HepG2 (cell line): ENCODE results near the gene TRPT1. TPM values are rescaled to one million over a fixed set of nuclear protein-coding genes. Genes with fewer than 3 reads are reported as not detected.

Experiments used
- CREBL2 ChIP-seq: sonication (generic); formaldehyde crosslinking; IDR thresholded peaks from 2 replicates; pipeline ENCODE4 v1.8.1; 2023; ENCODE audit warnings: missing genetic modification reagents, mild to moderate bottlenecking, borderline replicate concordance
- FOXM1 ChIP-seq: sonication (generic); formaldehyde crosslinking; IDR thresholded peaks from 2 replicates; pipeline ENCODE4 v1.5.0; 2020; ENCODE audit warnings: missing genetic modification reagents
- GTF2F1 ChIP-seq: fragments of 150-350 bp; IDR thresholded peaks from 2 replicates; pipeline ENCODE4 v1.6.1; 2014; ENCODE audit warnings: low read length
- HIC2 ChIP-seq: sonication (generic); formaldehyde crosslinking; IDR thresholded peaks from 2 replicates; pipeline ENCODE4 v1.9.0; 2022; ENCODE audit warnings: low read depth, missing genetic modification reagents
- HMG20A ChIP-seq: IDR thresholded peaks from 2 replicates; pipeline ENCODE4 v1.6.1; 2016; ENCODE audit warnings: borderline replicate concordance
- MAF1 ChIP-seq: sonication (generic); formaldehyde crosslinking; IDR thresholded peaks from 2 replicates; pipeline ENCODE4 v1.5.0; 2020; ENCODE audit warnings: missing genetic modification reagents, borderline replicate concordance
- MED8 ChIP-seq: sonication (generic); formaldehyde crosslinking; IDR thresholded peaks from 2 replicates; pipeline ENCODE4 v1.8.1; 2023; ENCODE audit warnings: mild to moderate bottlenecking, missing genetic modification reagents; ENCODE audit not compliant: insufficient replicate concordance
- MTF2 ChIP-seq: sonication (generic); formaldehyde crosslinking; IDR thresholded peaks from 2 replicates; pipeline ENCODE4 v1.5.0; 2020; ENCODE audit warnings: missing genetic modification reagents, borderline replicate concordance
- PCBP2 ChIP-seq: fragments of 200-400 bp; formaldehyde crosslinking; optimal IDR thresholded peaks from 2 replicates; pipeline ENCODE3; 2018; ENCODE audit warnings: low read length, low read depth; ENCODE audit not compliant: poor library complexity, severe bottlenecking
- SIX1 ChIP-seq: sonication (generic); formaldehyde crosslinking; IDR thresholded peaks from 2 replicates; pipeline ENCODE4 v1.4.0; 2020; ENCODE audit warnings: missing genetic modification reagents, borderline replicate concordance
- TERF1 ChIP-seq: sonication (generic); formaldehyde crosslinking; IDR thresholded peaks from 2 replicates; pipeline ENCODE4 v1.8.0; 2022; ENCODE audit warnings: mild to moderate bottlenecking, missing genetic modification reagents, moderate library complexity
- ZFP36L2 ChIP-seq: sonication (generic); formaldehyde crosslinking; IDR thresholded peaks from 2 replicates; pipeline ENCODE4 v1.4.0; 2020; ENCODE audit warnings: missing genetic modification reagents
- ZFP91 ChIP-seq: sonication (generic); formaldehyde crosslinking; IDR thresholded peaks from 2 replicates; pipeline ENCODE4 v1.9.0; 2022; ENCODE audit warnings: missing genetic modification reagents, mild to moderate bottlenecking, borderline replicate concordance
- ZNF12 ChIP-seq: sonication (generic); formaldehyde crosslinking; IDR thresholded peaks from 2 replicates; pipeline ENCODE4 v1.5.0; 2020; ENCODE audit warnings: missing genetic modification reagents
- ZNF121 ChIP-seq: sonication (generic); formaldehyde crosslinking; IDR thresholded peaks from 2 replicates; pipeline ENCODE4 v1.5.0; 2020; ENCODE audit warnings: mild to moderate bottlenecking, missing genetic modification reagents
- ZNF367 ChIP-seq: sonication (generic); formaldehyde crosslinking; IDR thresholded peaks from 2 replicates; pipeline ENCODE4 v1.4.0; 2020; ENCODE audit warnings: missing genetic modification reagents, borderline replicate concordance
- ZNF550 ChIP-seq: sonication (generic); formaldehyde crosslinking; IDR thresholded peaks from 2 replicates; pipeline ENCODE4 v1.4.0; 2020; ENCODE audit warnings: mild to moderate bottlenecking, missing genetic modification reagents, borderline replicate concordance
- ZNF558 ChIP-seq: sonication (generic); formaldehyde crosslinking; IDR thresholded peaks from 2 replicates; pipeline ENCODE4 v1.9.0; 2022; ENCODE audit warnings: mild to moderate bottlenecking, missing genetic modification reagents, borderline replicate concordance
- ZSCAN22 ChIP-seq: sonication (generic); formaldehyde crosslinking; IDR thresholded peaks from 2 replicates; pipeline ENCODE4 v1.4.0; 2020; ENCODE audit warnings: mild to moderate bottlenecking, missing genetic modification reagents
- polyA plus RNA-seq, 8 experiments: library from polyadenylated mRNA; depleted of rRNA in 3 of 8; stranded (reverse) in 7 of 8; unstranded in 1 of 8; fragments of >200 nt; fragmentation: Illumina TruSeq in 4 of 8; extraction: Trizol in 4 of 8; gene quantifications; 2 replicates each; pipeline versions ENCODE4 v1.2.1 to v1.2.3, GENCODE V29; 2011 to 2016; ENCODE audit warnings: low read depth in 4 of 8, missing spikeins in 1 of 8, mixed read lengths in 1 of 8; ENCODE audit not compliant: insufficient read depth in 1 of 8
- total RNA-seq, 5 experiments: library from RNA; depleted of rRNA; stranded (reverse); fragments of >200 nt; fragmentation: Illumina TruSeq; extraction: Trizol; gene quantifications; 2 replicates each; pipeline ENCODE4 v1.2.3, GENCODE V29; 2016; ENCODE audit warnings: low read depth in 1 of 5
- TF ChIP-seq, protein P1 (sequence below): sonication (generic); formaldehyde crosslinking; IDR thresholded peaks from 2 replicates; pipeline ENCODE4 v1.5.0; 2020; ENCODE audit warnings: missing genetic modification reagents

TRPT1 gene
- total and polyA plus RNA-seq, 2 of the 13 experiments (the other 11 are each of a cell fraction or from before 2014, with no cell fraction given): 24.8 to 40.7 TPM

- TF ChIP-seq ZFP91 (CRISPR knock-in tag): 0 out of 2 replicates have a peak, but pooled peaks have one; percentile 22
- no peak for TF ChIP-seq PCBP2
- no peak for TF ChIP-seq ZFP36L2 (CRISPR knock-in tag)
- TF ChIP-seq, protein P1, sequence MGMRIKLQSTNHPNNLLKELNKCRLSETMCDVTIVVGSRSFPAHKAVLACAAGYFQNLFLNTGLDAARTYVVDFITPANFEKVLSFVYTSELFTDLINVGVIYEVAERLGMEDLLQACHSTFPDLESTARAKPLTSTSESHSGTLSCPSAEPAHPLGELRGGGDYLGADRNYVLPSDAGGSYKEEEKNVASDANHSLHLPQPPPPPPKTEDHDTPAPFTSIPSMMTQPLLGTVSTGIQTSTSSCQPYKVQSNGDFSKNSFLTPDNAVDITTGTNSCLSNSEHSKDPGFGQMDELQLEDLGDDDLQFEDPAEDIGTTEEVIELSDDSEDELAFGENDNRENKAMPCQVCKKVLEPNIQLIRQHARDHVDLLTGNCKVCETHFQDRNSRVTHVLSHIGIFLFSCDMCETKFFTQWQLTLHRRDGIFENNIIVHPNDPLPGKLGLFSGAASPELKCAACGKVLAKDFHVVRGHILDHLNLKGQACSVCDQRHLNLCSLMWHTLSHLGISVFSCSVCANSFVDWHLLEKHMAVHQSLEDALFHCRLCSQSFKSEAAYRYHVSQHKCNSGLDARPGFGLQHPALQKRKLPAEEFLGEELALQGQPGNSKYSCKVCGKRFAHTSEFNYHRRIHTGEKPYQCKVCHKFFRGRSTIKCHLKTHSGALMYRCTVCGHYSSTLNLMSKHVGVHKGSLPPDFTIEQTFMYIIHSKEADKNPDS (CRISPR knock-in tag): no peak
- TF ChIP-seq ZNF550 (CRISPR knock-in tag): 0 out of 2 replicates have a peak, but pooled peaks have one; percentile 58
- no peak for TF ChIP-seq SIX1 (CRISPR knock-in tag)
- TF ChIP-seq MED8 (CRISPR knock-in tag): no peak
- no peak for TF ChIP-seq TERF1
- no peak for TF ChIP-seq ZSCAN22 (CRISPR knock-in tag)
- TF ChIP-seq ZNF12 (CRISPR knock-in tag): no peak
- TF ChIP-seq HMG20A (CRISPR knock-in tag): no peak
- no peak for TF ChIP-seq FOXM1 (CRISPR knock-in tag)
- 0 out of 2 replicates have a peak, but pooled peaks have one; percentile 51 for TF ChIP-seq CREBL2
- no peak for TF ChIP-seq ZNF121 (CRISPR knock-in tag)
- no peak for TF ChIP-seq MAF1 (CRISPR knock-in tag)
- TF ChIP-seq HIC2 (CRISPR knock-in tag): no peak
- TF ChIP-seq MTF2 (CRISPR knock-in tag): no peak
- no peak for TF ChIP-seq ZNF367 (CRISPR knock-in tag)
- TF ChIP-seq GTF2F1: no peak
- no peak for TF ChIP-seq ZNF558 (CRISPR knock-in tag)
Observed at GRCh38 chr11:64241491-64242374, 15.7 kb upstream of the TRPT1 start (continued).
